A549 (cell line): ENCODE data around the gene TMEM135. TPM values are rescaled to one million over a fixed set of nuclear protein-coding genes. Genes with fewer than 3 reads are reported as not detected.

Source experiments
- ATAC-seq, 2 experiments: fragments of 200-7000 bp in 1 of 2; fragments of >200 bp in 1 of 2; cut with Nextera tagmentation in 1 of 2; cut with Tn5 transposase in 1 of 2; 3 replicates each; pipeline versions ENCODE4 v1.8.0 to v1.9.1; 2018 to 2020; ENCODE audit warnings: mild to moderate bottlenecking in 1 of 2, moderate library complexity in 1 of 2
- CTCF ChIA-PET: fragments of 300-600 bp; sonication (Branson Sonifier 250); formaldehyde crosslinking; extraction: SDS; loops from one replicate; lab custom pipeline; 2021; ENCODE audit warnings: antibody characterized with exemption, inconsistent platforms; lab: Yijun Ruan, JAX
- POLR2A ChIA-PET: fragments of 350-600 bp; formaldehyde crosslinking; extraction: SDS; loops from one replicate; lab custom pipeline; 2021; ENCODE audit warnings: antibody characterized with exemption, inconsistent platforms; lab: Yijun Ruan, JAX
- DNase-seq, 2 experiments: peaks; one replicate each; pipeline versions ENCODE4 v3.0.0 to v3.0.0-alpha.2; 2011 to 2016; ENCODE audit warnings: low read depth in 1 of 2, low spot score in 1 of 2
- FAIRE-seq: peaks from 2 replicates; lab custom pipeline; 2011; peaks lifted over from hg19 to GRCh38; lab: Jason Lieb, UNC
- H3K27ac ChIP-seq, 2 experiments: fragments of >200 bp; sonication (Bioruptor Twin); formaldehyde crosslinking; 3 replicates each; pipeline ENCODE4 v1.5.1; 2016 to 2017
- H3K4me1 ChIP-seq: fragments of >200 bp; sonication (Bioruptor Twin); formaldehyde crosslinking; 3 replicates; pipeline ENCODE4 v1.6.1; 2016
- H3K4me2 ChIP-seq: fragments of >200 bp; sonication (Bioruptor Twin); formaldehyde crosslinking; 3 replicates; pipeline ENCODE4 v1.6.1; 2016
- H3K4me3 ChIP-seq: fragments of >200 bp; sonication (Bioruptor Twin); formaldehyde crosslinking; 3 replicates; pipeline ENCODE4 v1.5.1; 2016
- H3K9me3 ChIP-seq: fragments of >200 bp; sonication (Bioruptor Twin); formaldehyde crosslinking; 3 replicates; pipeline ENCODE4 v1.6.1; 2016
- BHLHE40 ChIP-seq: IDR thresholded peaks from 2 replicates; pipeline ENCODE4 v1.6.1; 2012; ENCODE audit warnings: low read depth, low read length, inconsistent platforms
- CHD2 ChIP-seq: fragments of 150-350 bp; IDR thresholded peaks from 2 replicates; pipeline ENCODE4 v1.6.1; 2014; ENCODE audit warnings: low read length; ENCODE audit not compliant: partially characterized antibody
- CTCF ChIP-seq: fragments of >200 bp; sonication (Bioruptor Twin); formaldehyde crosslinking; IDR thresholded peaks from 3 replicates; pipeline ENCODE4 v1.5.1; 2016
- EHMT2 ChIP-seq: fragments of 200-600 bp; sonication (generic); IDR thresholded peaks from 2 replicates; pipeline ENCODE4 v1.6.1; 2016; ENCODE audit warnings: antibody characterized with exemption, low read depth, mild to moderate bottlenecking, moderate library complexity
- ELK1 ChIP-seq: fragments of 150-350 bp; IDR thresholded peaks from 2 replicates; pipeline ENCODE4 v1.6.1; 2014; ENCODE audit warnings: low read depth, mild to moderate bottlenecking, low read length
- FOSL2 ChIP-seq, 2 experiments: fragments of 450-650 bp in 1 of 2; fragments of >200 bp in 1 of 2; sonication (Bioruptor Twin) in 1 of 2; formaldehyde crosslinking; IDR thresholded peaks; 2 replicates each; pipeline versions ENCODE4 v1.5.0 to v1.6.1; 2016 to 2020; ENCODE audit warnings: mild to moderate bottlenecking in 1 of 2, moderate library complexity in 1 of 2
- GATA3 ChIP-seq: IDR thresholded peaks from 2 replicates; pipeline ENCODE4 v1.6.1; 2012; ENCODE audit warnings: borderline replicate concordance
- HOXA7 ChIP-seq: fragments of 250-450 bp; sonication (Bioruptor Pico); IDR thresholded peaks from 2 replicates; pipeline ENCODE4 v1.5.0; 2020; ENCODE audit warnings: mild to moderate bottlenecking, moderate library complexity
- HOXB5 ChIP-seq: fragments of 250-450 bp; sonication (Bioruptor Pico); IDR thresholded peaks from 2 replicates; pipeline ENCODE4 v1.5.0; 2020; ENCODE audit warnings: mild to moderate bottlenecking, moderate library complexity
- JUN ChIP-seq, 2 experiments: fragments of >200 bp; sonication (Bioruptor Twin); formaldehyde crosslinking; IDR thresholded peaks; 2 replicates in 1 of 2; 3 replicates in 1 of 2; pipeline ENCODE4 v1.6.1; 2016 to 2017
- JUNB ChIP-seq: fragments of >200 bp; sonication (Bioruptor Twin); formaldehyde crosslinking; IDR thresholded peaks from 2 replicates; pipeline ENCODE4 v1.6.1; 2016
- KDM1A ChIP-seq: fragments of 200-600 bp; sonication (generic); IDR thresholded peaks from 2 replicates; pipeline ENCODE4 v1.6.1; 2016; ENCODE audit warnings: low read depth, mild to moderate bottlenecking
- MAZ ChIP-seq: fragments of 150-350 bp; IDR thresholded peaks from 2 replicates; pipeline ENCODE4 v1.6.1; 2014; ENCODE audit warnings: antibody characterized with exemption, low read depth, low read length, borderline replicate concordance
- NR3C1 ChIP-seq: fragments of >200 bp; sonication (Bioruptor Twin); formaldehyde crosslinking; IDR thresholded peaks from 3 replicates; pipeline ENCODE4 v1.6.1; 2017
- PBX3 ChIP-seq: IDR thresholded peaks from 2 replicates; pipeline ENCODE4 v1.6.1; 2012
- POLR2A ChIP-seq: IDR thresholded peaks from 2 replicates; pipeline ENCODE4 v1.6.1; 2012; ENCODE audit warnings: mild to moderate bottlenecking, low read length
- POLR2AphosphoS2 ChIP-seq: conservative IDR thresholded peaks from 2 replicates; pipeline ENCODE4 v1.6.1; 2012; ENCODE audit warnings: low read length, improper control_type of control experiment, inconsistent platforms
- RAD21 ChIP-seq, 2 experiments: fragments of >200 bp in 1 of 2; sonication (Bioruptor Twin) in 1 of 2; formaldehyde crosslinking in 1 of 2; IDR thresholded peaks in 1 of 2; conservative IDR thresholded peaks in 1 of 2; 2 replicates in 1 of 2; 3 replicates in 1 of 2; pipeline ENCODE4 v1.6.1; 2012 to 2018; ENCODE audit warnings: inconsistent platforms in 1 of 2
- RNF2 ChIP-seq: fragments of 200-600 bp; sonication (generic); IDR thresholded peaks from 2 replicates; pipeline ENCODE4 v1.6.1; 2016; ENCODE audit warnings: low read depth, mild to moderate bottlenecking, antibody characterized with exemption, moderate library complexity, borderline replicate concordance
- SREBF2 ChIP-seq: fragments of 450-650 bp; IDR thresholded peaks from 2 replicates; pipeline ENCODE4 v1.6.1; 2014; ENCODE audit warnings: mild to moderate bottlenecking, moderate library complexity
- TFCP2L1 ChIP-seq: fragments of 250-450 bp; sonication (Bioruptor Pico); IDR thresholded peaks from 2 replicates; pipeline ENCODE4 v1.5.0; 2021; ENCODE audit warnings: mild to moderate bottlenecking
- ZFP36 ChIP-seq: fragments of 450-650 bp; IDR thresholded peaks from 2 replicates; pipeline ENCODE4 v1.6.1; 2014; ENCODE audit warnings: borderline replicate concordance; ENCODE audit not compliant: partially characterized antibody
- ZSCAN20 ChIP-seq: fragments of 250-450 bp; sonication (Bioruptor Pico); IDR thresholded peaks from 2 replicates; pipeline ENCODE4 v1.8.0; 2022; ENCODE audit warnings: mild to moderate bottlenecking, moderate library complexity
- WGBS: methylation state at CpG from one replicate; pipeline ENCODE4 v1.1.6; 2017; ENCODE audit errors: missing lambda C conversion rate; 5-methylcytosine and 5-hydroxymethylcytosine counted together
- polyA plus RNA-seq, 4 experiments: library from polyadenylated mRNA; depleted of rRNA in 3 of 4; stranded (reverse); fragments of >200 nt; fragmentation: RNase III in 1 of 4; extraction: RNeasy Plus Mini Kit Qiagen cat#74134 plus additional on column Dnase treatment in 1 of 4; gene quantifications; 2 replicates in 3 of 4; 3 replicates in 1 of 4; pipeline ENCODE4 v1.2.3, GENCODE V29; 2011 to 2017

Gene TMEM135
- polyA plus RNA-seq, 2 of the 4 experiments (the other 2 are of a cell fraction): 18.4 to 18.5 TPM

- ChIA-PET CTCF (no interaction called here), POLR2A (no interaction called here)
- DNase-seq: no peak
- Histone ChIP-seq H3K4me1 (peaks cover 7% of the 10 kb centered on the region; the same call in 2 of the 3 replicates), H3K9me3 (peaks cover 11% of the 10 kb centered on the region; the same call in 2 of the 3 replicates), H3K4me2 (no peak overlapping the region), H3K27ac (no peak overlapping the region), H3K4me3 (no peak overlapping the region)
- FAIRE-seq: no peak
- 65% methylated on average over 1 of the region's 1 CpG for WGBS
- no peak for ATAC-seq
- TF ChIP-seq CHD2 (no peak), KDM1A (no peak), CTCF (no peak), BHLHE40 (no peak), NR3C1 (no peak), JUNB (no peak), POLR2AphosphoS2 (no peak), POLR2A (no peak)
- TF ChIP-seq, all 56 proteins: peak for 0
These were observed 101.7 kb downstream of the TMEM135 start for GRCh38 chr11:87139475-87139874.

- no peak overlapping the region for H3K27ac ChIP-seq
- H3K4me1 ChIP-seq: peaks cover 7% of the 10 kb centered on the region; the same call in 2 of the 3 replicates
- H3K9me3 ChIP-seq: peaks cover 11% of the 10 kb centered on the region; the same call in 2 of the 3 replicates
- 40% methylated on average over 2 of the region's 2 CpGs for WGBS
- no peak for FAIRE-seq
- POLR2A ChIA-PET: no interaction called here
- H3K4me2 ChIP-seq: no peak overlapping the region
- TF ChIP-seq RNF2 (no peak), ZSCAN20 (CRISPR knock-in tag) (no peak), POLR2A (no peak), PBX3 (no peak), HOXA7 (no peak), FOSL2 (IDR thresholded peaks at IDR 0.05) (no peak), FOSL2 (CRISPR knock-in tag; IDR thresholded peaks at IDR 0.05) (no peak), JUN (IDR thresholded peaks at IDR 0.05) (no peak), ELK1 (no peak), SREBF2 (no peak), EHMT2 (no peak), GATA3 (no peak), MAZ (no peak), TFCP2L1 (CRISPR knock-in tag) (no peak), HOXB5 (CRISPR knock-in tag) (no peak), RAD21 (conservative IDR thresholded peaks at IDR 0.05 in 1 of 2, IDR thresholded peaks at IDR 0.05 in 1 of 2) (no peak), ZFP36 (no peak)
- DNase-seq: no peak
- no peak for ATAC-seq
- H3K4me3 ChIP-seq: no peak overlapping the region
- CTCF ChIA-PET: no interaction called here
These were observed 103.6 kb downstream of the TMEM135 start for GRCh38 chr11:87141322-87141721.
